Measurements from ENCODE around the gene MOB4.

GRCh38 chr2:197560146-197560665 lies 44.3 kb downstream of the MOB4 start:
- TF ChIP-seq EP300 (IDR thresholded peaks at IDR 0.05; ENCODE audit: low read depth): no peak
- TF ChIP-seq CTCF (IDR thresholded peaks at IDR 0.05): no peak
- TF ChIP-seq POLR2A (IDR thresholded peaks at IDR 0.05): no peak
- TF ChIP-seq POLR2AphosphoS5 (IDR thresholded peaks at IDR 0.05): no peak

All from transverse colon (tissue), 4 donors.